Aorta (tissue), 5 donors: ENCODE measurements around the gene IDH1. TPM values are rescaled to one million over a fixed set of nuclear protein-coding genes. Genes with fewer than 3 reads are reported as not detected.
"Not testable (repeated sequence)": the region's sequence is repeated elsewhere in the genome, so short reads cannot be mapped to it uniquely, and the experiment has no call there.

Experiments
- ATAC-seq: fragments of 200-7000 bp; cut with Tn5 transposase; one replicate; pipeline ENCODE4 v1.9.1; 2022; ENCODE audit warnings: moderate library complexity; ENCODE audit not compliant: low FRiP score
- DNase-seq, 2 donors: peaks; one replicate each; pipeline ENCODE4 v3.0.0-alpha.2; 2020
- H3K27ac ChIP-seq, 2 donors: one replicate each; pipeline ENCODE4 v1.5.1; 2013; ENCODE audit warnings: low read length in 2 of 2, mild to moderate bottlenecking in 2 of 2, moderate library complexity in 2 of 2, control low read depth in 1 of 2, inconsistent platforms in 1 of 2, low read depth in 1 of 2
- H3K27me3 ChIP-seq, 2 donors: one replicate each; pipeline ENCODE4 v1.6.1; 2013; ENCODE audit warnings: control low read depth in 1 of 2, low read length in 1 of 2, mild to moderate bottlenecking in 1 of 2, moderate library complexity in 1 of 2; ENCODE audit not compliant: insufficient read depth in 2 of 2, control insufficient read depth in 1 of 2
- H3K36me3 ChIP-seq, 2 donors: one replicate each; pipeline ENCODE4 v1.6.1; 2013; ENCODE audit warnings: control low read depth in 1 of 2, low read length in 1 of 2, mild to moderate bottlenecking in 1 of 2; ENCODE audit not compliant: insufficient read depth in 2 of 2, control insufficient read depth in 1 of 2
- H3K4me1 ChIP-seq, 2 donors: one replicate each; pipeline ENCODE4 v1.6.1; 2013; ENCODE audit warnings: low read length in 2 of 2, control low read depth in 1 of 2, mild to moderate bottlenecking in 1 of 2, moderate library complexity in 1 of 2; ENCODE audit not compliant: insufficient read depth in 2 of 2, control insufficient read depth in 1 of 2
- H3K4me3 ChIP-seq, 2 donors: one replicate each; pipeline ENCODE4 v1.5.1; 2013; ENCODE audit warnings: low read length in 2 of 2, control low read depth in 1 of 2, mild to moderate bottlenecking in 1 of 2
- H3K9me3 ChIP-seq: one replicate; pipeline ENCODE4 v1.6.1; 2013; ENCODE audit warnings: mild to moderate bottlenecking, low read length; ENCODE audit not compliant: control insufficient read depth
- WGBS, 2 donors: extraction: QIAGEN DNeasy Blood & Tissue Kit; methylation state at CpG; one replicate each; pipeline ENCODE4 v1.1.7; 2013; 5-methylcytosine and 5-hydroxymethylcytosine counted together
- intact Hi-C, 2 donors: fragments of 100-400 bp; cut with DNase I; formaldehyde crosslinking; loops; one replicate each; pipeline versions ENCODE4 v1.14.2 to v1.15.0; 2022
- polyA plus RNA-seq, 2 donors: library from polyadenylated mRNA; stranded (reverse); fragments of 200-250 nt; gene quantifications; one replicate each; pipeline ENCODE4 v1.2.3, GENCODE V29; 2013
- total RNA-seq, 2 donors: library from RNA; stranded (reverse); fragmentation: NEBNext Ultra II Directional; extraction: Animal tissue kit (Norgen Biotek cat#: 25700); gene quantifications; one replicate each; pipeline ENCODE4 v1.2.1, GENCODE V29; 2021
- donor health status: healthy with polysubstance abuse.
- donor health status: Bipolar disorder and iron deficiency.
- donor health status: DM: no; HTN: no; CAD: no.
- donor health status: DM: no; HTN: no; CAD: no.
- donor health status: DM: yes; HTN: yes; CAD: no.

Gene IDH1
- total and polyA plus RNA-seq, 4 donors = 25.1 to 78.4 (median 54.7) TPM

DNA sequence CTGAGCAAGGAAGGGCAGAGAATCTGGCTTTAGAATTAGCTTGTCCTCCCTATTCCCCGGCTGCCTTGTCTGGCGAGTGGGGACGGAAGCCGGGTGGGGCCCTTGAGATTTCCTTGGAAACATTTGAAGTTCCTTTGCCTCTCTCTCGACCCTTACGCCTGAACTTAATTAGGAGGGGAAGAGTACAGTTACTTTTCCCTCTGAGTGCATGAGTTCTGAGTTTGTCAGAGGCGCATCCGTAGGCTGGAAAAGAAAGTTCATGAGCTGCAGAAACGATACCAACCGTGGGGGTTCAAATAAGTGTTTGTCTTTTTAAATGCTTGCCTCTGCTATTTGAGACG is 11.7 kb upstream of the IDH1 start:
- H3K9me3 ChIP-seq = no peaks in the 10 kb centered on the region
- no peaks in the 10 kb centered on the region for H3K36me3 ChIP-seq
- intact Hi-C loops = loop anchor here in 1 of 2 donors (1.0 to 5.0 kb wide), 2 partner anchors 12 to 56 kb away; no protein-coding TSS in a partner anchor
- H3K4me1 ChIP-seq = no peaks in the 10 kb centered on the region
- H3K4me3 ChIP-seq = peak overlapping the region; percentile 49 to 96
- 1% methylated on average over 11 of the region's 11 CpGs for whole genome bisulfite sequencing, 2 donors
- ATAC-seq (no peak), DNase-seq (no peak)
- H3K27ac ChIP-seq = peak overlapping the region; percentile 68 to 69
- no peaks in the 10 kb centered on the region for H3K27me3 ChIP-seq

DNA sequence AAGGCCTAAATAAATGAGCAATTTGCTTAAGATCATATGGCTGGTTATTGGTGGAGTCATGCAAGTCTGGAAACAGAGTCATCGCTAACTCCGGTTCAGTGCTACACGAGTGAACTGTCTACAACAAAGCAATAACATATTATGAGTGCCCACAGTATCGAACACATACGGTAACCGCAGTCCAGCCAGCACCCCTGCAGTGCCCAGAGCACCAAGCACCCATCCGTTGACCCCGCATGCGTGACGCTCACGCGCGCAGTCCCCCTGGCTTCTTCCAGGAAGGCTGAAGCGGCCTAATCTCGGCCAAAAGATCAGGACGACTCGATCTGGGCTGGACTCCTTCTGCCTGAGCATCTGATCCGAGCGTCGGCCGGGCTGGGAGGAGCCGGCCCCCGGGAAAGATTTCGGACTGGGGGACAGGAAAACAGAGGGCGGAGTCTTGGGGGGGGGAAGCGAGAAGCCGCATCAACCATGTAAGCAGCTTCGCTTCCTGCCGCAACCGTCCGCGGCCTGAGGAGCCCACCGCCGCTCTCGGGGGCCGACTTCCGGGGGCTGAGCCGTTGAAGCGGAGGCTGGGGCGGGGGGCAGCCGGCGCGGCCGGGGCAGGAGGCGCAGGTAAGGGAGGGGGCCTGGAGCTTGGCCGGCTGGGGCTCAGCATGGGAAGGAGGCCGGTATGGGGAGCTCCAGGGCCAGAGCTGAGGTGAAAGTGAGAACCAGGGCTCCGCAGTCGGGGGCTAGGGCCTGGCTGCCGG is 11.1 kb upstream of the IDH1 start, which contains the start of gene PIKFYVE:
Gene PIKFYVE (plus strand): TSS at position 455 of the 752 bp plus-strand sequence. CDS start 5,265 bp downstream, outside the sequence.
- Histone ChIP-seq H3K36me3 (no peaks in the 10 kb centered on the region), H3K27ac (peak within 1 kb of the TSS; percentile 68 to 69), H3K27me3 (no peaks in the 10 kb centered on the region), H3K9me3 (no peaks in the 10 kb centered on the region), H3K4me1 (no peaks in the 10 kb centered on the region), H3K4me3 (peak within 1 kb of the TSS; percentile 49 to 96)
- DNase-seq (peak; percentile 97 to 98), ATAC-seq (peak; percentile 99)
- WGBS, 2 donors = 0 to 1% methylated on average over 50 of the region's 50 CpGs
- intact Hi-C loops = loop anchor here in 1 of 2 donors (1.0 to 5.0 kb wide), 2 partner anchors 12 to 56 kb away; no protein-coding TSS in a partner anchor

DNA sequence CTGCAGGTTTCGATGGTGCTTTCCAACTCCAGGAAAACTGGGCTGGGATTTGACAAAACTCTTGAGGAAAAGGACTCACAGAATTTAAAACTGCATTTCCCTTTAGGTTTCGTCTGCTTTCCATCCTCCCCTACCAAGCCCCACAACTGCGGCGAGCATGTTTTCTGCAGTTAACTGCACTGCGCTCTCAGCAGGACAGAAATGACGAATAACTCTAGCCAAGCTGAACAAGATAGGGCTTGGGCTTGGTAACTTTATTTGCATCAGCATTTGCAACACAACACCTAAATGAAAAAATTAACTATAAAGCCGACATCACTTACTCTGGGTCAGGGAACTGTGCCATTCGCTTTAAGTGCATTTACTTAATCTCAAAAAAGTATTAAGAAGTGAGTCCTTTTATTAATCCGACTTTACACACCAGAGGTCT is 10.5 kb upstream of the IDH1 start:
- Histone ChIP-seq H3K4me1 (no peaks in the 10 kb centered on the region), H3K27ac (peak overlapping the region in 1 of 2 donors; percentile 64), H3K36me3 (no peaks in the 10 kb centered on the region), H3K4me3 (peak overlapping the region; percentile 48 to 96), H3K9me3 (no peaks in the 10 kb centered on the region), H3K27me3 (no peaks in the 10 kb centered on the region)
- 1 to 2% methylated on average over 9 of the region's 9 CpGs for WGBS, 2 donors
- ATAC-seq (peak; percentile 56), DNase-seq (peak in 1 of 2 donors; percentile 50)
- intact Hi-C loops = loop anchor here in 1 of 2 donors (5.0 kb wide), 1 partner anchor 57 kb away; no protein-coding TSS in a partner anchor

DNA sequence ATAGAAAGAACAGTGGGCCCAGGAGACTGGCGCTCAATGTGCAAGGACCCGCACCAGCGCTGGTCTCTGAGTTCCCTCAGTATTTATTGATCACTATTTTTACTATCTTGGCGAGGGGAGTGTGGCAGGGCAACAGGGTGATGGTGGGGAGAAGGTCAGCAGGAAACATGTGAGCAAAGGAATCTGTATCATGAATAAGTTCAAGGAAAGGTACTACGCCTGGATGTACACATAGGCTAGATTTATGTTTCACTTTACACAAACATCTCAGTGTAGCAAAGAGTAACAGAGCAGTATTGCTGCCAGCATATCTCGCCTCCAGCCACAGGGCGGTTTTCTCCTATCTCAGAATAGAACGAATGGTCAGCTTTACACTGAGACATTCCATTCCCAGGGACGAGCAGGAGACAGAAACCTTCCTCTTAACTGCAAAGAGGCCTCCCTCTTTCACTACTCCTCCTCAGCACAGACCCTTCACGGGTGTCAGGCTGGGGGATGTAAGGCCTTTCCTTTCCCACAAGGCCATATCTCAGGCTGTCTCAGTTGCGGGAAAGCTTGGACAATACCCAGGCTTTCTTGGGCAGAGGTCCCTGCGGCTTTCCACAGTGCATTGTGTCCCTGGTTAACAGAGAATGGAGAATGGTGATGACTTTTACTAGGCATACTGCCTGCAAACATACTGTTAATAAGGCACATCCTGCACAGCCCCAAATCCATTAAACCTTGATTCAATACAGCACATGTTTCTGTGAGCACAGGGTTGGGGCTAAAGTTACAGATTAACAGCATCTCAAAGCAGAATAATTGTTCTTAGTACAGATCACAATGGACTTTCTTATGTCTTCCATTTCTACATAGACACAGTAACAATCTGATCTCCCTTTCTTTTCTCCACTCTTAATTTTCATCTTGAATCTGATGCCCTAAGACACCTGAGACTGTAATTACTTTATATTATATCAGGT is 2.3 kb upstream of the IDH1 start:
- H3K9me3 ChIP-seq, ATAC-seq, H3K36me3 ChIP-seq, H3K4me3 ChIP-seq, H3K27me3 ChIP-seq, H3K4me1 ChIP-seq, DNase-seq: not testable (repeated sequence)
- 32 to 39% methylated on average over 12 of the region's 12 CpGs for WGBS, 2 donors
- H3K27ac ChIP-seq = peak overlapping the region in 1 of 2 donors; percentile 33
- intact Hi-C loops = loop anchor here in 1 of 2 donors (10.0 kb wide), 1 partner anchor 82 kb away; no protein-coding TSS in a partner anchor

DNA sequence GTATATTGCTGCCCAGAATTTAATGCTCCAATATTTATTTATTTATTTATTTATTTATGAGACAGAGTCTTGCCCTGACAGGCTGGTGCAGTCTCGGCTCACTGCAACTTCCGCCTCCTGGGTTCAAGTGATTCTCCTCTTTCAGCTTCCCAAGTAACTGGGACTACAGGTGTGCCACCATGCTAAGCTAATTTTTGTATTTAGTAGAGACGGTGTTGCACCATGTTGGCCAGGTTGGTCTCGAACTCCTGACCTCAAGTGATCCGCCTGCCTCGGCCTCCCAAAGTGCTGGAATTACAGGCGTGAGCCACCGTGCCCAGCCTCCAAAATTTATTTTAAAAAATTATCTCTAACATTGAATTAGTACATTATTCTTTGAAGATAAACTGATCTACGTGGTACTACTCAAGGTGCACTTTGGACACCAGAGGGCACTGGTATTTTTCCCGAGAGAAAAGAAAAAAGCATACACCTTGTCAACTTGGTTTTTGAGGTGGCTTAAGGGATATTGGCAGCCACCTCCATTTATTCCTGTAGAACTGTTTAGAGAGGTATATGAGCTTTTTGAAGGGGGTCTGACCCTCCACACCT is 1.4 kb upstream of the IDH1 start:
- Histone ChIP-seq H3K27me3 (no peaks in the 10 kb centered on the region), H3K4me1 (no peaks in the 10 kb centered on the region), H3K9me3 (no peaks in the 10 kb centered on the region), H3K27ac (no peak overlapping the region), H3K4me3 (no peak overlapping the region), H3K36me3 (no peaks in the 10 kb centered on the region)
- WGBS, 2 donors = 77 to 86% methylated on average over 10 of the region's 10 CpGs
- DNase-seq (no peak), ATAC-seq (no peak)
- intact Hi-C loops = loop anchor here in 1 of 2 donors (10.0 kb wide), 1 partner anchor 81 kb away; no protein-coding TSS in a partner anchor

DNA sequence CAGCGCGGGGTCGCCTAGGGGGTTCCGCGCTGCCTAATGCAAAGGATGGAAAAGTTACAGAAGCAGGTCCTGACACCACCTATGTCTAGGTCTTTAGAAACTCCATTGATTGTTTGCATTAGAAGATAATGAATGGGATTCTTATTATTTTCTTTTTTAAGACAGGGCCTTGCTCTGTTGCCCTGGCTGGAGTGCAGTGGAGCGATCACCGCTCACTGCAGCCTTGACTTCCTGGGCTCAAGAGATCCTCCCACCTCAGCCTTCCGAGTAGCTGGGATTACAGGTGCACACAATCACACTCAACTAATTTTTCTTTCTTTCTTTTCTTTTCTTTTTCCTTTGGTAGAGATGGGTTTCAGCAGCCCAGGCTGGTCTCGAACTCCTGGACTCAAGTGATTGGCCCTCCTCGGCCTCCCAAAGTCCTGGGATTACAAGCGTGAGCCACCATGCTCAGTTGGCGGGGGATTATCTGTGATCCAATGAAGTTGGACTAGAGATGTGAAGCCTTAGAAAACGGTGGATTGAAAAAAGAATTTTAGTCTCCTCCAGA is 761 bp upstream of the IDH1 start:
- H3K4me1 ChIP-seq = no peaks in the 10 kb centered on the region
- 45 to 48% methylated on average over 13 of the region's 13 CpGs for WGBS, 2 donors
- DNase-seq (no peak), ATAC-seq (no peak)
- no peaks in the 10 kb centered on the region for H3K27me3 ChIP-seq
- H3K9me3 ChIP-seq = no peaks in the 10 kb centered on the region
- no peaks in the 10 kb centered on the region for H3K36me3 ChIP-seq
- intact Hi-C loops = loop anchor here in 1 of 2 donors (2.0 to 10.0 kb wide), 2 partner anchors 65 to 81 kb away; no protein-coding TSS in a partner anchor
- H3K27ac ChIP-seq = peak overlapping the region in 1 of 2 donors; percentile 69
- H3K4me3 ChIP-seq = peak overlapping the region; percentile 51 to 66

DNA sequence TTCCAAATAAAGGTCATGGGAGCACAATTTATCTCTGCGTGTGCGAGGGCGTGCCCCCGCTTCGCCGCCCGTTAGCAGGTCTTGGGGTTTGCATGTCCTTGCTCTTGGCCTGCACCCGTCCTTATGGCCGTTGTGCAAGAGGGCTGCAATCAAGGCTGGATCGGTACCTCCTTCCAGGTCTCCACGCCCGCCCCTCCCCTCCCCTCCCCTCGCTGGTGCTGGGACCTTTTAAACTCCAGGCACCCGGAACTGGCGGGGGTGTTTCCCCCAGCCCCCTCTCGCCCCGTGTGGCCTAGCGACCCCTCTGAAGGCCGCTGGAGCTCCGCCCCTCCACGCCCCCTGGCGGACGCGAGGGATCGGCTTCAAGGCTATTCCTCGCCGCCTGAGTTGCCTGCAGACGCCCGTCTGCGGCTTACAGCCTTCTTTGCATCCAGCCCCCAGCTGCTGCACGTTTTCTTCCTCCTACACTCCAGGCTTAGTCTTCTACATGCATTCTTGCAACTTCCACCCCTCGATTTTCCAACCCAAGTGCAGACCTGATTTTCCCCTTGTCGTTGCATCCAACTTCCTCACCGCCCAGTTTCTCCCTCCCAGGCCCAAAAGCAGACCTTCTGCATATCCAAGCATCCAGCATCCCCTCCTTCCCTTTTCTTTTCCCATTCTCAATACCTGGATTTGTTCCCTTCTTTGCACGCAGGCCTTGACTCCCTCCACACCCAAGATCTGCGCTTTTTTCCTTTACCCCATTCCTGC is 577 bp downstream of the IDH1 start:
- no peaks in the 10 kb centered on the region for H3K36me3 ChIP-seq
- H3K27ac ChIP-seq = peak overlapping the region in 1 of 2 donors; percentile 55
- peak overlapping the region; percentile 51 to 84 for H3K4me3 ChIP-seq
- DNase-seq (peak; percentile 88 to 95), ATAC-seq (peak; percentile 94)
- H3K4me1 ChIP-seq = no peaks in the 10 kb centered on the region
- H3K9me3 ChIP-seq = no peaks in the 10 kb centered on the region
- H3K27me3 ChIP-seq = no peaks in the 10 kb centered on the region
- 0% methylated on average over 36 of the region's 36 CpGs for WGBS, 2 donors
- intact Hi-C loops = loop anchor here in 1 of 2 donors (1.0 to 10.0 kb wide), 3 partner anchors 12 to 79 kb away; partner anchors contain the start of gene PIKFYVE
